GM19372 (cell line): ENCODE results near the gene ADCY4.
"Not testable (repeated sequence)": the region's sequence is repeated elsewhere in the genome, so short reads cannot be mapped to it uniquely, and the experiment has no call there.

Experiments used
- ATAC-seq: cut with Tn5 transposase; IDR thresholded peaks from one replicate; pipeline ENCODE4 v1.9.1; 2021; ENCODE audit warnings: mild to moderate bottlenecking, low read depth, moderate library complexity; ENCODE audit not compliant: unreplicated experiment

Gene ADCY4

GRCh38 chr14:24340606-24341005 lies 5.7 kb upstream of the ADCY4 start:
- no peak for ATAC-seq

GRCh38 chr14:24339284-24340151 lies 4.6 kb upstream of the ADCY4 start, which contains the start of gene RIPK3:
RIPK3 (minus strand) TSS chr14:24339991; CDS start chr14:24339826, 165 bp downstream.
- peak; percentile 90 for ATAC-seq

- ATAC-seq = no peak
Observed at GRCh38 chr14:24338843-24339242, 4.0 kb upstream of the ADCY4 start.

GRCh38 chr14:24337824-24338175 lies 2.9 kb upstream of the ADCY4 start:
- no peak for ATAC-seq

- ATAC-seq = no peak
Observed at GRCh38 chr14:24337144-24337823, 2.4 kb upstream of the ADCY4 start.

- no peak for ATAC-seq
Observed at GRCh38 chr14:24335461-24336171, 745 bp upstream of the ADCY4 start.

- peak; percentile 81 for ATAC-seq
Observed at GRCh38 chr14:24332268-24332993, 2.4 kb downstream of the ADCY4 start.

- peak; percentile 4 for ATAC-seq
Observed at GRCh38 chr14:24331731-24332267, 3.1 kb downstream of the ADCY4 start.

GRCh38 chr14:24330973-24331674 lies 3.7 kb downstream of the ADCY4 start:
- no peak for ATAC-seq

GRCh38 chr14:24329736-24330135 lies 5.1 kb downstream of the ADCY4 start:
- no peak for ATAC-seq

- ATAC-seq = no peak
Observed at GRCh38 chr14:24329073-24329663, 5.7 kb downstream of the ADCY4 start.

- not testable (repeated sequence) for ATAC-seq
Observed at GRCh38 chr14:24327914-24328313, 7.0 kb downstream of the ADCY4 start.

GRCh38 chr14:24327303-24327702 lies 7.6 kb downstream of the ADCY4 start:
- ATAC-seq = no peak

- ATAC-seq = no peak
Observed at GRCh38 chr14:24325963-24326362, 8.9 kb downstream of the ADCY4 start.

GRCh38 chr14:24325041-24325530 lies 9.8 kb downstream of the ADCY4 start:
- ATAC-seq = no peak

- no peak for ATAC-seq
Observed at GRCh38 chr14:24324024-24324423, 10.8 kb downstream of the ADCY4 start.

- ATAC-seq = no peak
Observed at GRCh38 chr14:24323341-24323740, 11.5 kb downstream of the ADCY4 start.

GRCh38 chr14:24322672-24323071 lies 12.2 kb downstream of the ADCY4 start:
- ATAC-seq = no peak
